Aorta (tissue), 5 donors: ENCODE data around the gene PI4KB. TPM values are rescaled to one million over a fixed set of nuclear protein-coding genes. Genes with fewer than 3 reads are reported as not detected.

Source experiments
- ATAC-seq: fragments of 200-7000 bp; cut with Tn5 transposase; one replicate; pipeline ENCODE4 v1.9.1; 2022; ENCODE audit warnings: moderate library complexity; ENCODE audit not compliant: low FRiP score
- DNase-seq, 2 donors: peaks; one replicate each; pipeline ENCODE4 v3.0.0-alpha.2; 2020
- H3K27ac ChIP-seq, 2 donors: one replicate each; pipeline ENCODE4 v1.5.1; 2013; ENCODE audit warnings: low read length in 2 of 2, mild to moderate bottlenecking in 2 of 2, moderate library complexity in 2 of 2, control low read depth in 1 of 2, inconsistent platforms in 1 of 2, low read depth in 1 of 2
- H3K27me3 ChIP-seq, 2 donors: one replicate each; pipeline ENCODE4 v1.6.1; 2013; ENCODE audit warnings: control low read depth in 1 of 2, low read length in 1 of 2, mild to moderate bottlenecking in 1 of 2, moderate library complexity in 1 of 2; ENCODE audit not compliant: insufficient read depth in 2 of 2, control insufficient read depth in 1 of 2
- H3K36me3 ChIP-seq, 2 donors: one replicate each; pipeline ENCODE4 v1.6.1; 2013; ENCODE audit warnings: control low read depth in 1 of 2, low read length in 1 of 2, mild to moderate bottlenecking in 1 of 2; ENCODE audit not compliant: insufficient read depth in 2 of 2, control insufficient read depth in 1 of 2
- H3K4me1 ChIP-seq, 2 donors: one replicate each; pipeline ENCODE4 v1.6.1; 2013; ENCODE audit warnings: low read length in 2 of 2, control low read depth in 1 of 2, mild to moderate bottlenecking in 1 of 2, moderate library complexity in 1 of 2; ENCODE audit not compliant: insufficient read depth in 2 of 2, control insufficient read depth in 1 of 2
- H3K4me3 ChIP-seq, 2 donors: one replicate each; pipeline ENCODE4 v1.5.1; 2013; ENCODE audit warnings: low read length in 2 of 2, control low read depth in 1 of 2, mild to moderate bottlenecking in 1 of 2
- H3K9me3 ChIP-seq: one replicate; pipeline ENCODE4 v1.6.1; 2013; ENCODE audit warnings: mild to moderate bottlenecking, low read length; ENCODE audit not compliant: control insufficient read depth
- WGBS, 2 donors: extraction: QIAGEN DNeasy Blood & Tissue Kit; methylation state at CpG; one replicate each; pipeline ENCODE4 v1.1.7; 2013; 5-methylcytosine and 5-hydroxymethylcytosine counted together
- intact Hi-C, 2 donors: fragments of 100-400 bp; cut with DNase I; formaldehyde crosslinking; loops; one replicate each; pipeline versions ENCODE4 v1.14.2 to v1.15.0; 2022
- polyA plus RNA-seq, 2 donors: library from polyadenylated mRNA; stranded (reverse); fragments of 200-250 nt; gene quantifications; one replicate each; pipeline ENCODE4 v1.2.3, GENCODE V29; 2013
- total RNA-seq, 2 donors: library from RNA; stranded (reverse); fragmentation: NEBNext Ultra II Directional; extraction: Animal tissue kit (Norgen Biotek cat#: 25700); gene quantifications; one replicate each; pipeline ENCODE4 v1.2.1, GENCODE V29; 2021
- donor health status: healthy with polysubstance abuse.
- donor health status: Bipolar disorder and iron deficiency.
- donor health status: DM: no; HTN: no; CAD: no.
- donor health status: DM: no; HTN: no; CAD: no.
- donor health status: DM: yes; HTN: yes; CAD: no.

Gene PI4KB
- total and polyA plus RNA-seq, 4 donors, result 12.9 to 60.9 (median 45.2) TPM

GRCh38 chr1:151265446-151266236 is 61.6 kb downstream of the PI4KB start:
- intact Hi-C loops, result no loop called here
- no peaks in the 10 kb centered on the region for H3K4me1 ChIP-seq
- no peak overlapping the region for H3K27ac ChIP-seq
- 88% methylated on average over 13 to 14 of the region's 14 CpGs for WGBS, 2 donors
- H3K27me3 ChIP-seq, result no peaks in the 10 kb centered on the region
- ATAC-seq (no peak), DNase-seq (no peak)
- peaks cover 2 to 16% of the 10 kb centered on the region in 2 donors for H3K36me3 ChIP-seq
- no peaks in the 10 kb centered on the region for H3K9me3 ChIP-seq
- H3K4me3 ChIP-seq, result no peak overlapping the region

DNA sequence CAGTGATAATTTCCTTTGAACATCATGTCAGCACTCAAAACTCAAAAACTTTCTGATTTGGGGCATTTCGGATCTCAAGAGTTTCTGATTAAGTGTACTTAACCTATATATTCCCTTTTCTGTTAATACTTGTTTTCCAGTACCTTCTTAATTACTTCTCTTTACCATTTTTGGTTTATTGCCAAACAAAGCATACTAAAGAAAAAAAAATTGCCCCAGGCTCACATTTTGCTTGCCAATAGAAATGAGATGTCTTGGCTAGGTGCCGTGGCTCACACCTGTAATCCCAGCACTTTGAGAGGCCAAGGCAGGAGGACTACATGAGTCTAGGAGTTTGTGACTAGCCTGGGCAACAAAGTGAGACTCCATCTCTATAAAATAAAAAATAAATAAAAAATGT is 67.9 kb downstream of the PI4KB start:
- no peak overlapping the region for H3K4me3 ChIP-seq
- peaks cover 0 to 3% of the 10 kb centered on the region in 2 donors for H3K4me1 ChIP-seq
- ATAC-seq (no peak), DNase-seq (no peak)
- intact Hi-C loops, result no loop called here
- peaks cover 0 to 2% of the 10 kb centered on the region in 2 donors for H3K36me3 ChIP-seq
- H3K9me3 ChIP-seq, result no peaks in the 10 kb centered on the region
- no peak overlapping the region for H3K27ac ChIP-seq
- no peaks in the 10 kb centered on the region for H3K27me3 ChIP-seq
- WGBS, 2 donors, result 69 to 77% methylated on average over 2 of the region's 2 CpGs

DNA sequence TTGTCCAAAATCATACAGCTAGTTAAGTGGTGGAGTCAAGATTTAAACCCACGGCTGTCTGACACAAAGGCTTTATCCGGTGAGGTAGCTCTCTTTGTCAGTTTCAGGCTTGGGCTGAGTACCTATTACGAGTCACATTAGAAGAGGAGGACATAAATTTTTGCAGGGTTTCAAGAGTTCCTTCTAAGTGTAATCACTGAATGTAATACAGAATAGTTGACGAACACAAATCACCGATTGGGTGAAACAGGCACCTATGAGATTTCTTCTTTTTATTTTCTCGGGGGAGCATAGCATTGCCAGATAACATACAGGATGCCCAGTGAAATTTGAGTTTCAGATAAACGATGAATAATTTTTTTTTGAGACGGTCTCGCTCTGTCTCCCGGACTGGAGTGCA is 71.8 kb downstream of the PI4KB start:
- intact Hi-C loops, result no loop called here
- DNase-seq, result no peak
- H3K36me3 ChIP-seq, result no peaks in the 10 kb centered on the region
- ATAC-seq, result no peak
- peaks cover 0 to 3% of the 10 kb centered on the region in 2 donors for H3K4me1 ChIP-seq
- 29 to 31% methylated on average over 10 of the region's 10 CpGs for WGBS, 2 donors
- no peaks in the 10 kb centered on the region for H3K9me3 ChIP-seq
- no peaks in the 10 kb centered on the region for H3K27me3 ChIP-seq
- H3K27ac ChIP-seq, result no peak overlapping the region
- H3K4me3 ChIP-seq, result peak overlapping the region; percentile 67 to 78

- Histone ChIP-seq H3K9me3 (no peaks in the 10 kb centered on the region), H3K4me3 (peak within 1 kb of the TSS; percentile 67 to 78), H3K36me3 (peaks cover 2% of the 10 kb centered on the region in 2 donors), H3K4me1 (peaks cover 0 to 3% of the 10 kb centered on the region in 2 donors), H3K27me3 (no peaks in the 10 kb centered on the region), H3K27ac (peak within 1 kb of the TSS; percentile 37 to 49)
- peak; percentile 97 to 98 for DNase-seq
- WGBS, 2 donors, result 8 to 9% methylated on average over 56 of the region's 56 CpGs
- intact Hi-C loops, result loop anchor here in 1 of 2 donors (5.0 kb wide), 1 partner anchor 57 kb away; the partner anchor contains the start of gene PIP5K1A
- peak; percentile 98 for ATAC-seq
These were observed 72.7 kb downstream of the PI4KB start, which contains the start of gene PSMD4 for GRCh38 chr1:151254217-151255213. TSS of gene PSMD4 (plus strand) at chr1:151254734. CDS start at chr1:151254783, 49 bp downstream.

GRCh38 chr1:151251656-151252470 is 75.4 kb downstream of the PI4KB start:
- peaks cover 0 to 3% of the 10 kb centered on the region in 2 donors for H3K4me1 ChIP-seq
- peak; percentile 69 for ATAC-seq
- peak; percentile 75 to 79 for DNase-seq
- peaks cover 6 to 8% of the 10 kb centered on the region in 2 donors for H3K36me3 ChIP-seq
- H3K27ac ChIP-seq, result no peak overlapping the region
- intact Hi-C loops, result loop anchor here (2.0 to 5.0 kb wide), 2 partner anchors 55 kb away; partner anchors contain the start of gene PIP5K1A (in 1 of the 2)
- no peaks in the 10 kb centered on the region for H3K9me3 ChIP-seq
- 63 to 65% methylated on average over 16 of the region's 16 CpGs for WGBS, 2 donors
- H3K4me3 ChIP-seq, result no peak overlapping the region
- no peaks in the 10 kb centered on the region for H3K27me3 ChIP-seq

DNA sequence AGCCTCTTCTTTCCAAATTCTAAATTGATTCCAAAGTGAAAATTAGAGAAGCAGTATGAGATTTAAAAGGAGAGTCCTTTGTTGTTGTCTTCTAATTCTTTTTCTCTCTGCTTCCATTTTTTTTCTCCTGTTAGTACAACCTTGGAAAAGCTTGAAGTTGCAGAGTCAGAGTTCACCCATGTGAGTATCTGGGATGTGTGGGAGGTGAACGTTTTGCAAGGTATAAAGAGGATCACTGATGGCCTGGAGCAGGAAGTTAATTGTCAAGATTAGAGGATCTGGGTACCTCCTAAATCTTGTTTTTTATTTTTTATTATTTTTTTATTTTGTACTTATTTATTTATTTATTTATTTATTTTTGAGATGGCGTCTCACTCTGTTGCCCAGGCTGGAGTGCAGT is 80.4 kb downstream of the PI4KB start:
- Histone ChIP-seq H3K27ac (no peak overlapping the region), H3K9me3 (no peaks in the 10 kb centered on the region), H3K4me3 (no peak overlapping the region), H3K36me3 (peaks cover 14 to 16% of the 10 kb centered on the region in 2 donors), H3K4me1 (no peaks in the 10 kb centered on the region), H3K27me3 (no peaks in the 10 kb centered on the region)
- ATAC-seq (no peak), DNase-seq (no peak)
- 86 to 87% methylated on average over 2 of the region's 2 CpGs for WGBS, 2 donors
- intact Hi-C loops, result no loop called here

DNA sequence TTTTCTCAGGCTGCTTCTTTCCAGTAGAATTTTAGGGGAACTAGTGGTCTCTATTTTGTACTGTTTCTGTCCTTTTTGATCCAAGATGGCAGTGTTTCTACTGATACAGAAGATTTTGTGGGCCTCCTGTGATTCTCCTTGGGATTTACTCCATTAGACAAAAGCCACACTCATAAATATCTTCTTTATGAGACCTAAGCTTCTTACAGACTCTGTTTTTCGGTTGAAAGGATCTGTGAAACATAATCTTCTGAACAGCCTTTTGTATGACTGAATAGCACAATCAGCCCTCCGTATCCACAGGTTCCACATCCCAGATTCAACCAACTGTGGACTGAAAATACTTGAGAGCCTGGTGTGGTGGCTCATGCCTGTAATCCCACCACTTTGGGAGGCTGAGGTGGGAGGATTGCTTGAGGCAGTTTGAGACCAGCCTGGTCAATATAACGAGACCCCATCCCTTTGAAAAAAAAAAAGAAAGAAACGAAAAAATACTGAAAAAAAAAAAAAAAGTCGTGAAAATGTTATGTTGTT is 83.5 kb downstream of the PI4KB start:
- Histone ChIP-seq H3K27ac (no peak overlapping the region), H3K9me3 (no peaks in the 10 kb centered on the region), H3K4me1 (no peaks in the 10 kb centered on the region), H3K27me3 (no peaks in the 10 kb centered on the region), H3K36me3 (peaks cover 14 to 15% of the 10 kb centered on the region in 2 donors), H3K4me3 (no peak overlapping the region)
- ATAC-seq (no peak), DNase-seq (no peak)
- 77 to 78% methylated on average over 5 of the region's 5 CpGs for WGBS, 2 donors
- intact Hi-C loops, result no loop called here

DNA sequence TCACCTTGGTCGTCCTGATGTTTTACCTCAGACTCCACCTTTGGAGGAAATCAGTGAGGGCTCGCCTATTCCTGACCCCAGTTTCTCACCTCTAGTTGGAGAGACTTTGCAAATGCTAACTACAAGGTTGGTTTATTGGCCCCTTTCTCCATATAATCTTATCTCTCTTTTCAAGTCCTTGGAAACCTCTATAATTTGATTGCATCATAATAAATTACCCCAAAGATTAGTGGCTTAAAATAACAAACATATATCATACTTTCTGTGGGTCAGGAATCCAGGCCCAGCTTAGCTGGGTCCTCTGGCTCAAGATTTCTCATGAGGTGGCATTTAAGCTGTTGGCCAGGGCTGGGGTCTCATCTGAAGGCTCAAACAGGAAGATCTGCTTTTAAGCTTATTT is 84.8 kb downstream of the PI4KB start:
- ATAC-seq, result no peak
- Histone ChIP-seq H3K4me3 (no peak overlapping the region), H3K9me3 (no peaks in the 10 kb centered on the region), H3K4me1 (no peaks in the 10 kb centered on the region), H3K36me3 (peaks cover 13 to 14% of the 10 kb centered on the region in 2 donors), H3K27ac (no peak overlapping the region), H3K27me3 (no peaks in the 10 kb centered on the region)
- DNase-seq, result no peak
- 87 to 88% methylated on average over 2 of the region's 2 CpGs for WGBS, 2 donors
- intact Hi-C loops, result no loop called here
